Fibroblast of gingiva (primary cell): ENCODE results near the gene SARNP.
"Not testable (repeated sequence)": the region's sequence is repeated elsewhere in the genome, so short reads cannot be mapped to it uniquely, and the experiment has no call there.

Experiments used
- DNase-seq: peaks from one replicate; pipeline ENCODE4 v3.0.0-alpha.2; 2011; ENCODE audit warnings: low read depth

Gene SARNP, protein sequence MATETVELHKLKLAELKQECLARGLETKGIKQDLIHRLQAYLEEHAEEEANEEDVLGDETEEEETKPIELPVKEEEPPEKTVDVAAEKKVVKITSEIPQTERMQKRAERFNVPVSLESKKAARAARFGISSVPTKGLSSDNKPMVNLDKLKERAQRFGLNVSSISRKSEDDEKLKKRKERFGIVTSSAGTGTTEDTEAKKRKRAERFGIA

DNA sequence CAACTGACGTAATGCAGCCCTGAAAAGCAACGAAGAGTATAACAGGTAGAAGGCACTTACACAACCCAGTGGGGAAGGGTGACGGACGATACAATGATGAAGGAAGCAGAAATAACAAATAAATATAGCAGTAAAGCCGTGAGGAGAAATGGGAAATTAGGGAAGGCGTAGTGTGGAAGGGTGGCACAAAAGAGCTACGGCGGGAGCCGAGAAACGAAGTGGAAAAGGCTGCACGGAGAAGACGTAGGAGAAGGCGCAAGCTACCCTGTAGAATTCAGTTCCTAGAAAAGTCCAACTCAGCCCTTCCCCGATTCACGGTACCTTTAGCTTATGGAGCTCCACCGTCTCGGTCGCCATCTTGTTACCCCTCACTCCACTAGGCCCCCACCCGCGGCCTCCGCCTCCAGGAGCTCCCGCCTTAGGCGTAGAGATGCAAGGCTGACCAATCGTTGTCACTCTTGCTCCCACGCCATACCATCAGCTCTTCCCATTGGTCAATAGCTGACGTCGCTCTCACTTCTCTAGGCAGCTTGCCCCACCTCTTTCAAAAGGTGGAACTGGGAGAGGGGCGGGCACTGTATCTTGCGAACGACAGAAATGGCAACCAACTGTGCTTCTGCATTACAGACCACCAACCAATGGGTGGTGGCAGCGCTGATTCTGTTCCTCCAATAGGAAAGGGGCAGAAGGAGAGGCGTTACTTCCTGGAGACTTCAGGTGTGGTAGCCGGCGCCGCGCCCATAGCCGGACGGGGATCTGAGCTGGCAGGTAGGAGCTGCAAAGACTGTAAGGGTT lies at the start of gene SARNP, which contains the start of gene ORMDL2:
Gene SARNP (minus strand): TSS at position 380 of the 795 bp plus-strand sequence. CDS start 23 bp downstream, at position 357.
Gene ORMDL2 (plus strand): TSS at position 697 of the 795 bp plus-strand sequence. CDS start 959 bp downstream, outside the sequence.
- DNase-seq: peak; percentile 99

DNA sequence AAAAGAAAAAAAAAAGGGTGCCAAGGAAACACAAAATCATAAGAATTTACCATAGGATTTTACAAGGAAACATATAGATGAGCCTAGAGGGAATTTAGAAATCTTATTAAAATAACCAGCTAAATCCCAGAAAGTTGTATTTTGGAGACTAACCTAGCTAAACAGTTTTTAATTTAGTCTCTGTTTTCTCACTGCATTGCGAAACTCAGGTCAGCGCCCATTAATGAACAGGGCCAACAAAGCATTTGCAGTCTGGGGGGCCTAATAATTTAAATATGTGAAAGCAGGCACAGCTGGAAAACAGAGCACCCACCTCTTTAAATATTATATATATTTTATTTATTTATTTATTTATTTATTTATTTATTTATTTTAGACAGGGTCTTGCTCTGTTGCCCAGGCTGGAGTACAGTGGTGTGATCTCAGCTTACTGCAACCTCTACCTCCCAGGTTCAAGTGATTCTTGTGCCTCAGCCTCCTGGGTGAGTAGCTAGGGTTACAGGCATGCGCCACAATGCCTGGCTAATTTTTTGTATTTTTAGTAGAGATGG lies 49.0 kb upstream of the SARNP start:
- DNase-seq: not testable (repeated sequence)

DNA sequence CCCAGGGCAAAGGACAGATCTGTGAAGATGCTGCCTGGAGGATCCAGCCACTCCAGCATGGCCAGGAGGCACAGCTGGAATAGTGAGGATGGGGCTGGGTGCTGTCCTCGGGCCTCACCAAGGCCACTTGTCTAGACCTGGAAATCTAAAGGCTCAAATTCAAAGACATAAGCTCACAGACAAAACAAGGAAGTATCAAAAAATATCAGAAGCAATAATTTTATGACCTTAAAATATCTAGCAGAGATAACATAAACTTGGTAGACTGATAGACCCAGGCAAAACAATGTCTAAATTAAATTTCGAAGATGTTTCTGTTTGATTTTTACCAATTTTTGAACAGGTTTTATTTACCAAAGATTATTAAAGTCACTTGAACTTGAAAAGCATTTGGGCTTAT lies 47.8 kb upstream of the SARNP start:
- no peak for DNase-seq

DNA sequence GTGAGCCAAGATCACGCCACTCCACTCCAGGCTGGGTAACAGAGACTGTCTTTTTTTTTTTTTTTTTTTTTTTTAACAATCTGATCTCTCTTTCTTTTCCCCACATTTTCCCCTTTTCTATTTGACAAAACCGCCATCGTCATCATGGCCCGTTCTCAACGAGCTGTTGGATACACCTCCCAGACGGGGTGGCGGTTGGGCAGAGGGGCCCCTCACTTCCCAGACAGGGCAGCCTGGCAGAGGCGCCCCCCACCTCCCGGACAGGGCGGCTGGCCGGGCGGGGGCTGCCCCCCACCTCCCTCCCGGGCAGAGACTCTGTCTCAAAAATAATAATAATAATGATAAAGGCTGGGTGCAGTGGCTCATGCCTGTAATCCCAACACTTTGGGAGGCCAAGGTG lies 45.4 kb upstream of the SARNP start:
- DNase-seq: not testable (repeated sequence)

DNA sequence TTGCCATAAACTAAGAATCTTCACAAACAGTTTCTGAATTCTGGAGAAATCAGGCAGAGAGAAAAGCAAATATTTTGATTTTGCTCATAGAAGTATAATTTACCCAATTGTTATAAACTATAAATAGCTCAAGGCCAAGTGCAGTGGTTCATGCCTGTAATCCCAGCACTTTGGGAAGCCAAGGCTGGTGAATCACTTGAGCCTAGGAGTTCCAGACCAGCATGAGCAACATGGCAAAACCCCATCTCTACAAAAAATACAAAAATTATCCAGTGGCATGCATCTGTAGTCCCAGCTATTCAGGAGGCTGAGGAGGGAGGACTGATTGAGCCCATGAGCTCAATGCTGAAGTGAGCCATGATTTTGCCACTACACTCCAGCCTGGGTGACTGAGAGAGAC lies 44.8 kb upstream of the SARNP start:
- peak; percentile 28 for DNase-seq

DNA sequence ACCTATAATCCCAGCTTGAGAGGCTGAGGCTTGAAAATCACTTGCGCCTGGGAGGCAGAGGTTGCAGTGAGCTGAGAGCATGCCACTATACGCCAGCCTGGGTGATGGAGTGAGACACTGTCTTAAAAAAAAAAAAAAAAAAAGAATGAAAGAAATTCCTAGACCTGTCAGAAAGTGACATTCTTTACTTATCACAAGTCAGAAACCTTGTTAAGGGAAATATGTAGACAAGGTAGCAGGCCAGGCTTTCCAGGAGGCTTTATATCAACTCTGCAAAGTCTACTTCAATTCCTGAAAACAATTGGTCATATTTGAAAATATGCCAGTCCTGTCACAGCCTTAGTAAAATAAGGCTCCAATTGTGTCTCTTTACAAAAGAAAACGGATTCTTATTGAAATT lies 44.3 kb upstream of the SARNP start:
- DNase-seq: no peak

DNA sequence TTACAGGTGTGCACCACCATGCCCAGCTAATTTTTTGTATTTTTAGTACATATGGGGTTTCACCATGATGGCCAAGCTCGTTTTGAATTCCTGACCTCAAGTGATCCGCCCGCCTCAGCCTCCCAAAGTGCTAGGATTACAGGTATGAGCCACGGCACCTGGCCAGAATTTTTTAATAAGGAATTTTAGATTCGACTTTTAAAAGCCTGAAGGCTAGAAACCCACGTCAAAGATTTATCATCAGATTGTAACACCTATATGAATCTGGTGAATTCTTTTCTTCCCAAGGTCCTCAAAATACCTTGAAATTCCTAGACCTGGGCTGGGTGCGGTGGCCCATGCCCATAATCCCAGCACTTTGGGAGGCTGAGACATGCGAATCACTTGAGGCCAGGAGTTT lies 43.9 kb upstream of the SARNP start:
- DNase-seq: no peak

DNA sequence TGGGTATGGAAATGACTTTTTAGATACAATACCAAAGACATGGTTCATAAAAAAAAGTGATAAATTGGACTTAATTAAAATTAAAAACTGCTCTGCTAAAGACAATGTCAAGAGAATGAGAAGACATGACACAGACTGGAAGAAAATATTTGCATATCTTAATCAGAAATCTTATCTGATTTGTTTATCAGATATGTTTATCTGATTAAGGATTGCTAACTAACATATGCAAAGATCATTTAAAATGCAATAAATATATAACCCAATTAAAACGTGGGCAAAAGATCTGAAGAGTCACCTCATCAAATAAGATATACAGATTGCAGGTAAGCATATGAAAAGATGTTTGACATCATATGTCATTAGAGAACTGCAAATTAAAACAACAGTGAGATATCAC lies 35.2 kb upstream of the SARNP start:
- no peak for DNase-seq

DNA sequence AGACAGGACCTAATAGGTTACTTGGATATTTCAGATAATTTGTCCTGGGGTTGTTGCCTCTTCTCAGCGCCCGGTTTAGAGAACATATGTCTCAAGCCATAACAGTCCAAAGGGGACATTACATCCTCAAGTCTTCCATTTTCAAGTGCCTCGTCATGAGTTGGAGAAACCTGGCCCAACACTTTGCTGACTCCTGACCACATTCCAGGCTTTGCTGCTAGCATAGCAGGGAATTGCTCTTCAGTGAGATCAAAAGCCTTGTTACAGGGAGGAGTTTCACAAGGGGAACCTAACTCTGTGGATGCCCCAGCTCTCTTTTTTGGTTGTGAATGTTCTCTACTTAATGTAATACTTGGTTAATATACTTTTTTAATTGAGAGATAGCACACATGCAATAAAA lies 33.4 kb upstream of the SARNP start:
- peak; percentile 42 for DNase-seq

DNA sequence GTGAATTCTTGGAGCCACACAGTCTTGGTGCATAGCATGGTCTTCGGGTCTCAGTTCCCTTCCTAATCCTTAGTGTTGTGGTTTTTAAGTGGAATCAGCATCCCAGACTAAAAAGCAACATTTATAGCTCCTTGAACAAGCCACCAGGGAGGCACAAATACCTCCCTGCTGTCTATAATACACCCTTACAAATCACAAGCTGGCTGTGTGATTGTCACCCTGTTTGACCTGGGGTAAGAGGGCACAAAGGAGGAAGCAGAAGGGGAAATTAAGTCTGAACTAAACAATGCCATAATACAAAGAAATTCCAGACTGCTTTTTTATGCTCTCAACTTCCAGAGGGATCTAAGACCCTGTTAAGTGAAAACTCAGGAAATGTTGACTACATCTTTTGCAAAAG lies 32.9 kb upstream of the SARNP start:
- no peak for DNase-seq

DNA sequence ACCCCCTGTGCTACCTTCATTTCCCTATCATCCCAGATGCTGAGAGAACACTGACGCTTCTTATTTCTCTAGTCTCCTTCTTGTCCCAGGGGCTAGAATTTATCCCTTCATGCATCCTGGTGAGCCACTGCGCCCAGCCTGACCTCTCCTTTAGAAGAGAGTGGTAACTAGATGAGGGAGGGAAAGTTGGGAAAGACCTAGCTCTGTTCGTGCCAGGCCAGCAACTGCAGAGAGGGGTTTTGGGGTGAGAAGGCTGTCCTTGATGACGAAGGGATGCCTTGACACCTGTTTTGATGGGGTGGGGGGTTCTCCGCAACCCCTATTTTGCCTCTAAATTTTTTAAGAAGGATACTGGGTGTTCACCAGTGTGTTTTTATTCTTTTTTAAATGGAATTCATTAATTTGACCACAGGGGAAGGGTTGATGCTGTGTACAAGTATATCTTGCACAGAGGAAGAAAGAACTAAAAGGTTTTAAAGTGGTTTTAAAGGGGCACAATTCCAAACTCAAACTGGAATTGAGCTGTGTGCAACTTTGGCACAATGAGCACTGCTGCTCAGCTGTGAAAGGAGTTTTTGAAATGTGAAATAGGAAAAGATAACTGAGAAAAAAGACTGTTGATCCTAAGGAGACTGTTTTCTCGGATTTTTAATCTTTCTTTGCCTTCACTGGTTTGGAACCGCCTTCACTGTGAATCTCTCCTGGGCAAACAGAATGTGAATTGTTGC lies 32.3 kb upstream of the SARNP start:
- DNase-seq: no peak

DNA sequence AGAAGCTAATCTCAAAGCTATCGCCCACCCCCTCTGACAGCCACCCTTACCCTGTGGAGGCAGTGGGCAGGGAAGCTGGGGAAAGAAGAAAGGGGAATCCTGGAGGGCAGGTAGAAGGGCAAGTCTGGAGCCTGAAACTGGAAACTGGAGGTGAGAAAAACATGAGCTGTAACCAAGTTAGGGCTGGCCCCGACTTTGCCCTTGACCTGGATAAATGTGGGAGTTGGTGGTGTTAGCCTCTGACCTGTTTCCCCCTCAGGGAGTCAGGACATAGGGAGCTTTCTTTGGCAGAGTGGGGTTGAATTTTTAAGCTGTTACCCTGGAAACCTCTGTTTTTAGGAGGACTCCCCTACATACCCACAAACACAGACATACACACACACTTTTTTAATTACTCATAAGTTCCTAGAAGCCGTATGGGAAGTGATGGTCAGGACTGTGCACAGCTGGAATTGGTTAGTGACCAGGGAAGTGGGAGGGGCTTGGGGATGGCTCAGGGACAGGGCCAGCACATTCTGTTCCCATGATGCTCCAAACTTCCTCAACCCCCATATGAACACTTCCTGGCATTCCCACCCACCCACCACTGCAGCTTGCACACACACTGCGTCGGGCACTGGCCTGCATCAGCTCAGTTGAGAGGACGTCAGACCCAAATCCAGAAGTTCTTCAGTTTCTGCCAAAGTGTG lies 30.2 kb upstream of the SARNP start:
- peak; percentile 100 for DNase-seq

DNA sequence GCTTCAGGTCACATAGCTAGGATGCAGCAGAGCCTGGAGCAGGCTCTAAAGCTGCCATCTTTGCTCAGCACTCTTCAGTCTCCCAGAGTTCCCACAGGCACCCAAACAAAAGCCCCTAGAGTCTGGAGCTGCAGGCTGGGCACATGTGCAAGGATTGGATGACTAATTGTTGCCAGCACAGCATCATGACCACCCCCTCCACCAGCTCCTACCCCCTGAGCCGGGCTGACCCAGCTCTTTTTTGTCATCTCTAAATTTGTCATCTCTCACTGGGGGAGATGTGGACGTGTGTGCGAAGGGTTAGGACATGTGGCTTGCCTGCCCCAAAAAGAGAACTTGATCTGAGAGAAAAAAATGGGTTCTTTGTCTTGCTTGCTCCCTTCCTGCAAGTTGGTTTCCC lies 29.5 kb upstream of the SARNP start:
- DNase-seq: peak; percentile 78

DNA sequence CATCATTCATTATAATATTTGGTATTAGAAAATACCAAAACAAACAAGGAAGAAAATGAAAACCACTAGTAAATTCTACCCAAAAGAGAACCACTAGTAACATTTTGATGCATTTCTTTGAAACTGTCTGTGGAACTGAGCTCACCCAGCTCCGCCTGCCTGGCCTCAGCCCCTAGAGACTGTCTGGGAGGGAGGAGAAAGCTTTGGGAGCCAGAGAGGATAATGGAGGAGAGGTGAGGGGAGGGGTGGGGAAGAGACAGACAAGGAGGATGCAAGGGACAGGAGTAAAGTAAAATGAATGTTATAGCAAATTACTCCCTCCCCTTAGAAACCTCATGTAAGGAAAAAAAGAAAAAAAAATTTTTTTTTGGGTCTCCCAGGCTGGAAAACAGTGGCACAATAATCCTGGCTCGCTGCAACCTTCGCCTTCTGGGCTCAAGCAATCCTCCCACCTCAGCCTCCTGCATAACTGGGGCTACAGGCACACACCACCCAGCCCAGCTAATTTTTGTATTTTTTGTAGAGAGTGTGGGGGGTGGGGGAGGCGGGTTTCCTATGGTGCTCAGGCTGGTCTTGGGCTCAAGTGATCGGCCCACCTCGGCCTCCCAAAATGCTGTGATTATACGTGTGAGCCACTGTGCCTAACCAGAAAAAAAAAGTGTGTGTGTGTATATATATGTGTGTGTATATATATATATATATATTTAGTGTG lies 28.4 kb upstream of the SARNP start:
- DNase-seq: no peak

DNA sequence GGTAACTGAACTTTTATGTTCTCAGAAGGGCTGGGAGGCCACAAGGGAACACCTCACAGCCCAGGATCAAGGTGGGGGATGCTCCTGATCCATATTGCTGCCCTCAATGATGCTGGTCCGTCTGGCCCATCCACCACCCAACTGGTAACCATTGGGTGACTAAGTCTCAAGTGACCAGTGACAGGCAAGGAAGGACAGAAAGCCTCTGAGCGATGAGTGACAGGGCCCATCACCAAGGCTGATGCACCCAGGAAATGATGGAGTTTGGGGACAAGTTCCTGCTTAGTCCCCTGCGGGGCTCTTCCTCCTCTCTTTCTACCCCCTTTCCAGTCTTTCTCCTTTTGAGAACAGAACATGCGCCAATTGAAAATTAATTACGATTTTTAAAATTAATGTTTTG lies 27.8 kb upstream of the SARNP start:
- DNase-seq: no peak

DNA sequence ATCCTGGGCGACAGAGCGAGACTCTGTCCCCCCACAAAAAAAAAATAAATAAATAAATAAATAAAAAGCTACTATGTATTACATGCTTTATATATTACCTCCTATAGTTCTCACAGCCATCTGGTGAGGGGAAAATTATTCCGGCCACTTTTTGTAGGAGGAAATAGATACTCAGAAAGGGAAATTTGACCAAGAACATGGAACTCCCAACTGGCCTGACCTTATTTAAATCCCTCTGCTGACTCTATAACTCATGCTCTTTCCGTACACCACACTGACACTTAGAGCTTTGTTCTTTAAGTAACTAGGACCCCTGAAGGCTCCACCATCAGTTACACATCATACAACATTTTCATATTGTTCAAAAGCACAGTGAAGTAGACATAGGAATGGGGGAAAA lies 27.4 kb upstream of the SARNP start:
- DNase-seq: no peak

DNA sequence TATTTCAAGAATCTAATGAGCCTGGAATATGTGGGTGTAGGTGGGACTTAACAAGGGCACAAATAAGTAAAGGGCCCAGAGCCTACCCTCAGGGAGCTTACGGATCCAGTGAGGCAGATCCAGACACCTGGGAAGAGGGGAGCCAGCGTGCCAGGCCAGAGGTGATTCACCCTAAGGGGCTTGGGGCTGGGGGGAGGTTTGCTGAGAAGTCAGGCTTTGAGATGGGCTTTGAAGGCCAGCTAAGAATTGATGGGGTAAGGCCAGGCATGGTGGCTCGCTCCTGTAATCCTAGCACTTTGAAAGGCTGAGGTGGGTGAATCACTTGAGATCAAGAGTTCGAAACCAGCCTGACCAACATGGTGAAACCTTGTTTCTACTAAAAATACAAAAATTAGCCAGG lies 25.9 kb upstream of the SARNP start:
- no peak for DNase-seq

DNA sequence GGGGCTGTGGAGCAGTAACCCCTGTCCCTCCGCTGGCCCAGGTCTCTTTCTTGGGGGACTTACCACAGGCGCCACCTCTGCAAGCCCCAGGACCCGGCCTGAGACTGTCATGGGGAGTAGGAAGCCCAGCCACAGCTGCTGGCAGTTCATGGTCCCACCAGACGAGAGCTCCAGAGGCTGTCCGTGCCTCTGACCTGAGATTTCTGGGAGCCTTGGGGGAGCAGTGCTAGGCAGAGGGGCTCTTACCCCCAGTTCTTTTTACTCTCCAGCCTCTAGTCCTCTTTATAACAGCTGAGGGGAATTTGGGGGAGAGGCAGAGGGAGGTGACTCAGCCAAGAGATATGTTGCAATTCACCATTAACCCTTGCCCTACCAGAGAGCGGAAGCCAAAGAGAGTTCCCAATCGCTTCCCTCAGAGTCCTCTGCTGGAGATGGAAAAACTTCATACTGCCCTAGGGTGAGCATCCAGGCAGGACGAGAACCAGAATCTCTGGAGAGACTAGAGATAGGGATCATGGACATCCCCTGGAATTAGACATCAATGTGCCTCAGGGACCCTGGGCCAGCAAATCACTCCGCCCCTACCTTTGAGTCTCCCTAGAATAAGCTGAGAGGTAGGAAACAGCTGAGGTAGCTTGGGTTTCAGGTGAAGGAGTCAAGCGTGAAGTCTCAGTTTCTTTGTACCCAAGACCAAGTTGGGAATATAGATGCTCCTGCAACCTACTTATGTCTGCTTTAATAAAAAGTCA lies 25.3 kb upstream of the SARNP start, which contains the start of gene MMP19:
Gene MMP19 (minus strand): TSS at position 256 of the 749 bp plus-strand sequence. CDS start 106 bp downstream, at position 150.
- peak; percentile 84 for DNase-seq

DNA sequence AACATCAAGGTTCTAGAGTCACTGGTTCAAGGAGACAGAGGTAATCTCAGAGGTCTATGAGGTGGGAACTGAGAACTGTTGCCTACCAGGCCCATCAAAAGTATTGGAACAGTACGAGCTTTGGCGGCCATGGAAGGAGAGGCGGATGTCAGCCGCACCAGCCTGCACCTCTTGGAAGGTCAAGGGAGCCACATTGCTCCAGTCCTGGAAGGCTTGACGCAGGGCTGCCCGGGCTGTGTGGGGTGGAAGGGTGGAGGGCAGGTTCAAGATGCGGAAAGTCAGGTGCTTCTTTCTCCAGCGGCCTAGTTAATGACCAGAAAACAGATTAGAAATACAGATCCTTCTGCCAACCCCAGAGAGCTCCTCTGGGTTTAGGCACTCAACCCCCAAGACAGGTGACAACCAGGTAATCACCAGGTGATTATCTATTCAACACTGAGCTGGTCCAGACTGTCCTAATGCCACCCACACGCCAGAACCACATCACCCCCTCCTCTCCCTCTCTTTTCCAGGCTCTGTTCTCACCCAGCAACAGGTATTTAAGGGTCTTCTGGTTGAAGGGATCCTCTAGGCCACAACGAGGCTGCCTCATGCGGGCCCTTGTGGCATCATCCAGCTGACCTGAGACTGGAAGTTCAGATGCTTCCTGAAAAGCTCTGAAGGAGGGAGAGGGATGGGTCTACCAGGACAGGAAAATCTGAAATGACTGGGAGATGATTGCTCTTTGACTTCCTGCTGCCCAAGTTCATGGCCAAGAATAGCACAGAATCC lies 23.2 kb upstream of the SARNP start:
- DNase-seq: no peak
